ENCODE data around the gene MAPRE2.

MAPRE2 gene

GRCh38 chr18:35085450-35086380 is 44.5 kb downstream of the MAPRE2 start:
- Histone ChIP-seq H3K4me3 (ENCODE audit: low read depth in 1 of 5, low read length in 5 of 5) (no peak overlapping the region), H3K4me1 (ENCODE audit: control insufficient read depth in 5 of 5, insufficient read depth in 5 of 5, low read length in 5 of 5) (peaks cover 0 to 9% (median 0%) of the 10 kb centered on the region in 5 donors), H3K36me3 (ENCODE audit: control insufficient read depth in 5 of 5, insufficient read depth in 5 of 5, low read length in 5 of 5) (no peaks in the 10 kb centered on the region), H3K9ac (ENCODE audit: low read length in 5 of 5) (no peak overlapping the region), H3K27ac (ENCODE audit: low read depth, low read length) (no peak overlapping the region), H3K9me3 (ENCODE audit: control insufficient read depth in 5 of 5, low read length in 5 of 5) (no peaks in the 10 kb centered on the region), H3K27me3 (ENCODE audit: control insufficient read depth in 5 of 5, insufficient read depth in 4 of 5, low read length in 5 of 5) (no peaks in the 10 kb centered on the region)

DNA sequence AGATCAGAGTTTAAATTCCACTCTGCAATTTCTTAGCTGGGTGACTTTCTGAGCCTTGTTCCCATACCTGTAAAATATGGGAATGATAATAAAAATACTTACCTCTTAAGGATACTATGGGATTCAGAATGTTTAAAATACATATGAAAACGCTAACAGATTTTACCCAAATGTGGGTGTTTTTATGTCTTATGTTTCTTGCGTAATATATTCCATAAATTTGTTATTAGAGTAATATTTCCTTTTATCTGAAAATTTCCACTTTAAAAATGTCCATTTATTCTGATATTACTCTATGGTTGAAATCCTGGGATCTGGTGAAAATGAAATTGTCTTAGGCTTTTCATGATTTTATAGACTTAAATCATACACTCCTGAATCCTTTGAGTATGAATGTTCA is 45.5 kb downstream of the MAPRE2 start:
- no peak overlapping the region for H3K4me3 ChIP-seq (ENCODE audit: low read depth in 1 of 5, low read length in 5 of 5)
- H3K4me1 ChIP-seq (ENCODE audit: control insufficient read depth in 5 of 5, insufficient read depth in 5 of 5, low read length in 5 of 5), result peaks cover 0 to 9% (median 0%) of the 10 kb centered on the region in 5 donors
- no peak overlapping the region for H3K9ac ChIP-seq (ENCODE audit: low read length in 5 of 5)
- no peaks in the 10 kb centered on the region for H3K27me3 ChIP-seq (ENCODE audit: control insufficient read depth in 5 of 5, insufficient read depth in 4 of 5, low read length in 5 of 5)
- H3K36me3 ChIP-seq (ENCODE audit: control insufficient read depth in 5 of 5, insufficient read depth in 5 of 5, low read length in 5 of 5), result no peaks in the 10 kb centered on the region
- H3K27ac ChIP-seq (ENCODE audit: low read depth, low read length), result no peak overlapping the region
- H3K9me3 ChIP-seq (ENCODE audit: control insufficient read depth in 5 of 5, low read length in 5 of 5), result no peaks in the 10 kb centered on the region

- Histone ChIP-seq H3K4me1 (ENCODE audit: control insufficient read depth in 5 of 5, insufficient read depth in 5 of 5, low read length in 5 of 5) (peaks cover 0 to 9% (median 0%) of the 10 kb centered on the region in 5 donors), H3K36me3 (ENCODE audit: control insufficient read depth in 5 of 5, insufficient read depth in 5 of 5, low read length in 5 of 5) (no peaks in the 10 kb centered on the region), H3K9ac (ENCODE audit: low read length in 5 of 5) (no peak overlapping the region), H3K27me3 (ENCODE audit: control insufficient read depth in 5 of 5, insufficient read depth in 4 of 5, low read length in 5 of 5) (no peaks in the 10 kb centered on the region), H3K4me3 (ENCODE audit: low read depth in 1 of 5, low read length in 5 of 5) (no peak overlapping the region), H3K27ac (ENCODE audit: low read depth, low read length) (no peak overlapping the region), H3K9me3 (ENCODE audit: control insufficient read depth in 5 of 5, low read length in 5 of 5) (no peaks in the 10 kb centered on the region)
Measured at GRCh38 chr18:35087726-35088125, 46.5 kb downstream of the MAPRE2 start.

DNA sequence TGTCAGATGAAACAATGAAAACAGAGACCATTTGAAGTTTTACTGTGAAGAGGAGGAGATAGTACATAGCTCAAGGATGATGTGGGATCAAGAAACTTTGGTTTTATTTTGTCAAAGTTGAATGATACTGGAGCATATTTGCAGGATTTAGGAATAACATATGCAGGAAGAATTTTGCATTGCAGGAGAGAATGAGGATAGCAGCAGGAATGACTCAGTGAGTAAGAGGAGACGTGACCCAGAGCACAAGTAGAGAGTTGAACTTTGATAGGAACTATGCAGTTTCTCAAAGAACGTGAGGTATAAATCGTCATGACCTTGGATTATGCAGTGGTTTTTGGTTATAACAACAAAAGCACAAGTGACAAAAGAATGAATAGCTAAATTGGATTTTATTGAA is 47.7 kb downstream of the MAPRE2 start:
- H3K27ac ChIP-seq (ENCODE audit: low read depth, low read length), result no peak overlapping the region
- peaks cover 0 to 9% (median 0%) of the 10 kb centered on the region in 5 donors for H3K4me1 ChIP-seq (ENCODE audit: control insufficient read depth in 5 of 5, insufficient read depth in 5 of 5, low read length in 5 of 5)
- no peak overlapping the region for H3K9ac ChIP-seq (ENCODE audit: low read length in 5 of 5)
- no peaks in the 10 kb centered on the region for H3K36me3 ChIP-seq (ENCODE audit: control insufficient read depth in 5 of 5, insufficient read depth in 5 of 5, low read length in 5 of 5)
- no peaks in the 10 kb centered on the region for H3K9me3 ChIP-seq (ENCODE audit: control insufficient read depth in 5 of 5, low read length in 5 of 5)
- no peaks in the 10 kb centered on the region for H3K27me3 ChIP-seq (ENCODE audit: control insufficient read depth in 5 of 5, insufficient read depth in 4 of 5, low read length in 5 of 5)
- no peak overlapping the region for H3K4me3 ChIP-seq (ENCODE audit: low read depth in 1 of 5, low read length in 5 of 5)

- Histone ChIP-seq H3K4me3 (ENCODE audit: low read depth in 1 of 5, low read length in 5 of 5) (no peak overlapping the region), H3K9me3 (ENCODE audit: control insufficient read depth in 5 of 5, low read length in 5 of 5) (no peaks in the 10 kb centered on the region), H3K27me3 (ENCODE audit: control insufficient read depth in 5 of 5, insufficient read depth in 4 of 5, low read length in 5 of 5) (no peaks in the 10 kb centered on the region), H3K9ac (ENCODE audit: low read length in 5 of 5) (no peak overlapping the region), H3K27ac (ENCODE audit: low read depth, low read length) (no peak overlapping the region), H3K36me3 (ENCODE audit: control insufficient read depth in 5 of 5, insufficient read depth in 5 of 5, low read length in 5 of 5) (no peaks in the 10 kb centered on the region), H3K4me1 (ENCODE audit: control insufficient read depth in 5 of 5, insufficient read depth in 5 of 5, low read length in 5 of 5) (peaks cover 0 to 9% (median 0%) of the 10 kb centered on the region in 5 donors)
Measured at GRCh38 chr18:35089382-35089781, 48.2 kb downstream of the MAPRE2 start.

- no peaks in the 10 kb centered on the region for H3K36me3 ChIP-seq (ENCODE audit: control insufficient read depth in 5 of 5, insufficient read depth in 5 of 5, low read length in 5 of 5)
- H3K27ac ChIP-seq (ENCODE audit: low read depth, low read length), result no peak overlapping the region
- H3K4me3 ChIP-seq (ENCODE audit: low read depth in 1 of 5, low read length in 5 of 5), result no peak overlapping the region
- no peaks in the 10 kb centered on the region for H3K27me3 ChIP-seq (ENCODE audit: control insufficient read depth in 5 of 5, insufficient read depth in 4 of 5, low read length in 5 of 5)
- no peaks in the 10 kb centered on the region for H3K9me3 ChIP-seq (ENCODE audit: control insufficient read depth in 5 of 5, low read length in 5 of 5)
- H3K9ac ChIP-seq (ENCODE audit: low read length in 5 of 5), result no peak overlapping the region
- H3K4me1 ChIP-seq (ENCODE audit: control insufficient read depth in 5 of 5, insufficient read depth in 5 of 5, low read length in 5 of 5), result peaks cover 0 to 7% (median 0%) of the 10 kb centered on the region in 5 donors
Measured at GRCh38 chr18:35089891-35090550, 48.8 kb downstream of the MAPRE2 start.

DNA sequence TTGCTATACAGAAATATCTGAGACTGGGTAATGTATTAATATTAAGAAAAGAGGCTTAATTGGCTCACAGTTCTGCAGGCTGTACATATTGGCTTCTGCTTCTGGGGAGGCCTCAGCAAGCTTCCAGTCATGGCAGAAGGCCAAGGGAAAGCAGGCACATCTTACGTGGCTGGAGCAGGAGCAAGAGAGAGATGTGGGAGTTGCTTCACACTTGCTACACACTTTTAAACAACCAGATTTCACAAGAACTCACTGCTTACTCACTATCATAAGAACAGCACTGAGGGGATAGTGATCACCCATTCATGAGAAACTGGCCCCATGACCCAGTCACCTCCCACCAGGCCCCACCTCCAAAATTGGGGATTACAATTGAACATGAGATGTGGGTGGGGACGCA is 50.6 kb downstream of the MAPRE2 start:
- no peak overlapping the region for H3K4me3 ChIP-seq (ENCODE audit: low read depth in 1 of 5, low read length in 5 of 5)
- no peaks in the 10 kb centered on the region for H3K27me3 ChIP-seq (ENCODE audit: control insufficient read depth in 5 of 5, insufficient read depth in 4 of 5, low read length in 5 of 5)
- H3K4me1 ChIP-seq (ENCODE audit: control insufficient read depth in 5 of 5, insufficient read depth in 5 of 5, low read length in 5 of 5), result peaks cover 0 to 7% (median 0%) of the 10 kb centered on the region in 5 donors
- H3K27ac ChIP-seq (ENCODE audit: low read depth, low read length), result no peak overlapping the region
- H3K9me3 ChIP-seq (ENCODE audit: control insufficient read depth in 5 of 5, low read length in 5 of 5), result no peaks in the 10 kb centered on the region
- H3K9ac ChIP-seq (ENCODE audit: low read length in 5 of 5), result no peak overlapping the region
- H3K36me3 ChIP-seq (ENCODE audit: control insufficient read depth in 5 of 5, insufficient read depth in 5 of 5, low read length in 5 of 5), result no peaks in the 10 kb centered on the region

DNA sequence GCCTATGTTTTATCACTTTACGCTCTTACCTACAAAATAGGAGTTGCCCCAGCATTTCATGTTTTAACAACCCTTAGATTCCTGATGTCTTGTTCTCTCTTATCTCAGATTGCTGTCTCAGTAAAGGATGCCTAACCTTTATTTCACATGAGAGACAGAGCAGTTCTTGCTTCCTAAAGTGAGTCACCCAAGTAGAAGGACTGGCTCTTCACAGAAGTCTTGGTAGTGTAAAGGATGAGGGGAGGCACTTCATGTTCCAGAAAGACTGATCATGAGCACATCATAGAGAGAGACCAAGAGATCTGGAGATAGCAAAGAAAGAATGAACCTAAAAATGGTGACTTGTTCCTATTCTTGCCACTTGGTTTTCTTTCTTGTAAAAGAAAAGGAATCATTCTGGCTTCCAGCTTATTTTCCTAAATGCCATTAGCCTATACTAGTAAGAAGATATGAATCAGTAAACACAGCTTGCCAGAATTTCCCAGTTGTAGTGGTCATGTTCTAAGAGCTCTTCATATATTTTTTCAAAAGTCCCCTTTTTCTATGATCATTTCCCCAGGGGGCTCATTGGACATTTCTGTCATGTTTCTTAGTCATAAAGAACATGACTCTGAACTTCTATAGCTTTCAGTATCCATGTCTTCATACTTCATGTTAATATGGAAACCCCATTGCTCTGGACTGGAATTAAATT is 54.9 kb downstream of the MAPRE2 start:
- Histone ChIP-seq H3K4me1 (ENCODE audit: control insufficient read depth in 5 of 5, insufficient read depth in 5 of 5, low read length in 5 of 5) (no peaks in the 10 kb centered on the region), H3K4me3 (ENCODE audit: low read depth in 1 of 5, low read length in 5 of 5) (no peak overlapping the region), H3K9ac (ENCODE audit: low read length in 5 of 5) (no peak overlapping the region), H3K36me3 (ENCODE audit: control insufficient read depth in 5 of 5, insufficient read depth in 5 of 5, low read length in 5 of 5) (peaks cover 0 to 7% (median 4%) of the 10 kb centered on the region in 5 donors), H3K27me3 (ENCODE audit: control insufficient read depth in 5 of 5, insufficient read depth in 4 of 5, low read length in 5 of 5) (no peaks in the 10 kb centered on the region), H3K9me3 (ENCODE audit: control insufficient read depth in 5 of 5, low read length in 5 of 5) (no peaks in the 10 kb centered on the region), H3K27ac (ENCODE audit: low read depth, low read length) (no peak overlapping the region)

DNA sequence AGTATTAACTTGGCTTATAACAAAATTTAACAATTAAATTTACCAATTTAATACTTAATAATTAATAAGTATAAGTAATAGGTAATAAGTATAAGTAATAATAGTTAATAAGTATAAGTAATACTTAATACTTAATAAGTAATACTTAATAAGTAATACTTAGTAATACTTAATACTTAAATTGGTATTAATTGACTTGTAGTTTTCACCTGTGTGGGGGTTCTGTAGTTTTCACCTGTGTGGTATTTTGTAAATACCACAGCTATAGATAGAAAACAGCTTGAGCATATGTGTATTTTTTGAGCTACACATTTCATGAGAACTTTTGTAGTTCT is 55.4 kb downstream of the MAPRE2 start:
- H3K9me3 ChIP-seq (ENCODE audit: control insufficient read depth in 5 of 5, low read length in 5 of 5), result no peaks in the 10 kb centered on the region
- no peak overlapping the region for H3K4me3 ChIP-seq (ENCODE audit: low read depth in 1 of 5, low read length in 5 of 5)
- H3K27ac ChIP-seq (ENCODE audit: low read depth, low read length), result no peak overlapping the region
- no peaks in the 10 kb centered on the region for H3K27me3 ChIP-seq (ENCODE audit: control insufficient read depth in 5 of 5, insufficient read depth in 4 of 5, low read length in 5 of 5)
- peaks cover 0 to 7% (median 4%) of the 10 kb centered on the region in 5 donors for H3K36me3 ChIP-seq (ENCODE audit: control insufficient read depth in 5 of 5, insufficient read depth in 5 of 5, low read length in 5 of 5)
- no peaks in the 10 kb centered on the region for H3K4me1 ChIP-seq (ENCODE audit: control insufficient read depth in 5 of 5, insufficient read depth in 5 of 5, low read length in 5 of 5)
- H3K9ac ChIP-seq (ENCODE audit: low read length in 5 of 5), result no peak overlapping the region

- H3K9me3 ChIP-seq (ENCODE audit: control insufficient read depth in 5 of 5, low read length in 5 of 5), result no peaks in the 10 kb centered on the region
- no peak overlapping the region for H3K9ac ChIP-seq (ENCODE audit: low read length in 5 of 5)
- H3K4me3 ChIP-seq (ENCODE audit: low read depth in 1 of 5, low read length in 5 of 5), result no peak overlapping the region
- no peak overlapping the region for H3K27ac ChIP-seq (ENCODE audit: low read depth, low read length)
- H3K36me3 ChIP-seq (ENCODE audit: control insufficient read depth in 5 of 5, insufficient read depth in 5 of 5, low read length in 5 of 5), result peaks cover 0 to 11% (median 4%) of the 10 kb centered on the region in 5 donors
- no peaks in the 10 kb centered on the region for H3K4me1 ChIP-seq (ENCODE audit: control insufficient read depth in 5 of 5, insufficient read depth in 5 of 5, low read length in 5 of 5)
- H3K27me3 ChIP-seq (ENCODE audit: control insufficient read depth in 5 of 5, insufficient read depth in 4 of 5, low read length in 5 of 5), result no peaks in the 10 kb centered on the region
Measured at GRCh38 chr18:35097195-35097594, 56.0 kb downstream of the MAPRE2 start.

Data from subcutaneous abdominal adipose tissue (tissue), 5 donors.